Activated CD8-positive, alpha-beta memory T cell treated with anti-CD3 and anti-CD28 coated beads for 4 hours (primary cell): ENCODE measurements around the gene PLTP.
A peak's percentile ranks its signal among the peaks of the same experiment; 100 is the strongest.

Experiments used
- DNase-seq, 2 donors: peaks; one replicate each; pipeline ENCODE4 v3.0.0-alpha.2; 2020; ENCODE audit warnings: low read depth in 2 of 2

The PLTP gene

GRCh38 chr20:45898285-45898684 is 13.7 kb downstream of the PLTP start:
- no peak for DNase-seq

GRCh38 chr20:45897692-45898091 is 14.3 kb downstream of the PLTP start:
- DNase-seq: no peak

DNA sequence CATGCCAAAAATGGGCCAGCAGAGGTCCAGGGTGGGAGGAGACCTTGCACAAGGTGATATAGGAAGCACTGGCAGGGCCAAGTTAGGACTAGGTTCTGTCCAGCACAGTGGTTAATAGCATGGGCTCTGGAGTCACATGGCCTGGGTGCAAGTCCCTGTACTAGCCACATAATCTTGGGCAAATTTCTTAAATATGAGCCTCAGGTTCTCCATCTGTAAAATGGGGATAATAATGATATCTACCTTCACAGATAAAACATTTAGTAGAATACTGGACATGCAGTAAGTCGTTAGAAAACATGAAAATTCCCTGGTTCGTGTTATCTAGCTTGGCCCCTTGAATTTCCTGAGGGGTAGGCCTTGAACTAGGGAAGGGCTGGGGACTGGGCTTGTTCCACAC is 14.7 kb downstream of the PLTP start:
- no peak for DNase-seq

- no peak for DNase-seq
Measured at GRCh38 chr20:45896641-45897161, 15.3 kb downstream of the PLTP start.

DNA sequence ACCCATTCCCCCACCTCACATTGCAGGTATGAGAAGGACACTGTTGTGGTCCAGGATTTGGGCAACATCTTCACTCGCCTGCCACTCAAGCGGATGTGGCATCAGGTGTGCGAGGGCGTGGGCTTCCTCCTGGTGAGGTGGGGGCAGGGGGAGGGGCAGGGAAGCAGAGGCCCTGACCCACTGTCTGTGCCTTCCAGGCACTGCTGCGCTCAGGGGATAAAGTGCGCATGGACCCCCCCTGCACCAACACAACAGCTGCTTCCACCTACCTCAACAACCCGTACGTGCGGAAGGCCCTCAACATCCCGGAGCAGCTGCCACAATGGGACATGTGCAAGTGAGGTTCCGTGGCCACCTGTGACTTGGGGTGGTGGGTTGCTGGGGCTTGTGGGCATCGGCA is 17.2 kb downstream of the PLTP start:
- no peak for DNase-seq

- no peak for DNase-seq
Measured at GRCh38 chr20:45893831-45894230, 18.1 kb downstream of the PLTP start.

DNA sequence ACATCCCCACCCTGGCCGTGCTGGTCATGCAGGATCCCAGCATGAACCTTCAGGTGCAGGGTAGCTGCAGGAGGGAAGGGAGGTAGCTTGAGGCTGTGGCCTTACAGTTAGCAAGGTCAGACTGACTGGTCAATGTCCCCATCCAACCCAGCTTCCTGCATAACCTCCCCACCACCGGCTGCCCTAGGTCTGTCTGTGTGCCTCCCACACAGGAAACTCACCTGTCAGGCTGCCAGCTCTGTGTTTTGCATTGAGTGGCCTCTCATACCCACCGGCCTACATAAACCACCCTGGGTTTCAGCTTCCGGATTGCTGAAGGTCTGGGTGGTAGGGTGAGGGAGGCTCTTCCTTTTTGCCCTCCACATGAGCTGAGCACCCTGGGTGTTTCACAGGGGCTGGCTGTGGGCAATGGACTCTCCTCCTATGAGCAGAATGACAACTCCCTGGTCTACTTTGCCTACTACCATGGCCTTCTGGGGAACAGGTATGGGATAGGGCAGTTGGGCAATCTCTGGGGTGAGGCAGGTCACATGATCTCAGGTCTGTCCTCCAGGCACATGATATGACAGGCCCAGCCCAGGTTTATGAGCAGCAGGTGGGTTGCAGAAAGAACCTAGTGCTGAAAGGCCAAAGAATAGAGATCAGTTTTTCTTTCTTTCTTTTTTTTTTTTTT is 19.0 kb downstream of the PLTP start:
- DNase-seq: no peak

DNA sequence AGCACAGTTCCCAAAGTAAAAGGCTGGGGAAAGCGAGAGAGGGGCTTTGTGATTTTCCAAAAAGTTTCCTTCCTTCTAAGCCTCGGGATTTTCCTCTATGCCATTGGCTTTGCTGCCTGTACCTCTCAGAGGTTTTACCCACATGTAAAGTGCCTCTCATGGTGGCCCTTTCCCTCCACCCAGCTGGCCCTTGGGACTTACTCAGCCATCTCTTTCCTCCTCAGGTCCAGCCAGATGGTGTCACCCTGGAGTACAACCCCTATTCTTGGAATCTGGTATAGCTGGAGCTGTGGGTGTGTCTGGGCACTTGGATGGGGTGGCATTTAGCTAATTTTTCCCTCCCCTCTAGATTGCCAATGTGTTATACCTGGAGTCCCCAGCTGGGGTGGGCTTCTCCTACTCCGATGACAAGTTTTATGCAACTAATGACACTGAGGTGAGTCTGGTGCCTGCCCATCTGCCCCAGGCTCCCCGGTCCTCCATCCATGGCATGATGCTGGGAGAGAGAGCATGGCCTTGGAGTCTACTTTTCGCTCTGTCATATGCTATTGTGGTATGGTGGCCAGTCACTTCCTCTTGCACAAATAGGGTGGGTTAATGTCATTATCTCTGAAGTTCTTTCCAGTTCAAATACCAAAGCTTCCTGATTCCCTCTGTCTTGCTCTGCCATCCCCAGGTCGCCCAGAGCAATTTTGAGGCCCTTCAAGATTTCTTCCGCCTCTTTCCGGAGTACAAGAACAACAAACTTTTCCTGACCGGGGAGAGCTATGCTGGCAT is 19.7 kb downstream of the PLTP start:
- no peak for DNase-seq

- DNase-seq: peak; percentile 72 to 75
Measured at GRCh38 chr20:45890985-45891983, 20.7 kb downstream of the PLTP start, which contains the start of the genes CTSA and NEURL2. Gene CTSA, plus strand, starts transcription at chr20:45891335. Its CDS starts 234 bp downstream, at chr20:45891569. Gene NEURL2, minus strand, starts transcription at chr20:45891208. Its CDS starts 217 bp downstream, at chr20:45890991.

GRCh38 chr20:45890077-45890984 is 21.6 kb downstream of the PLTP start:
- DNase-seq: no peak

DNA sequence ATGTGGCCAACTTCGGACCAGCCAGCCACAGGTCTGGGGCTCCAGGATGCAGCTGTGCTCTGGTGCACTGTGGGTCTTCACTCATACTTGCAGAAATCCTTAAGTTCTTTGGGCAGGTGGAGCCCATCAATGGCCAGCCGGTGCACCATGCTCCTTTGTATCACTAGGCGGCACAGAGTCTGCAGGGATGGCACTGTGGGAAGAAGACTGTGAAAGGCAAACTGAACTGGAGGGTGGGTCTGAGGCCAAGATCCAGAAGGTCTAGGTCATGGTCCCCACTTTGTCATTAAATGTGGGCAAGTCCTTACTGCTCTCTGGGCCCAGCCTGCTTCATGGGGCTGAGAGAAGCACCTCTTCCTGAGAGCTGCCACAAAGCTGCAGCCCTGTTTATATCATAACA is 23.3 kb downstream of the PLTP start:
- DNase-seq: no peak

DNA sequence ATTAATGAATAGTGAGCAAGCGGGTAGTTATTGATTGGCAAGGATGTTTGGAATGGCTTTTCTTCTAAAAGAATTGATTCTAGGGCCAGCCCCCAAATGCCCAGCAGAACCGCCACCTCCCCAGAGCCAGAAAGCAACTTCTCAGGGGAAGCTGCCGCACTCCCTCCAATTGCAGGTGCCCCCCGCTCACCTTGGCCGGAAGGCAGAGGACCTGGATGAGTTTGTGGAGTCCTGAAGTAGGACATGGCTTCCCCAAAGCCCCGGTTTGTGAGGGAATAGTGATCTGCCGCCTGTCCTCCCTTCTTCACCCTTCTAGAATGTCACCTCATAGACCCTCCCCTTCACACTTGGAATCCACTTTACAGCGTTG is 24.6 kb downstream of the PLTP start, which contains the start of gene SPATA25:
SPATA25 (minus strand) TSS at position 277 of the 370 bp plus-strand sequence; CDS start at position 245, 32 bp downstream.
- no peak for DNase-seq

- DNase-seq: no peak
Measured at GRCh38 chr20:45886590-45887345, 25.2 kb downstream of the PLTP start.

- DNase-seq: no peak
Measured at GRCh38 chr20:45883100-45883469, 28.9 kb downstream of the PLTP start.

DNA sequence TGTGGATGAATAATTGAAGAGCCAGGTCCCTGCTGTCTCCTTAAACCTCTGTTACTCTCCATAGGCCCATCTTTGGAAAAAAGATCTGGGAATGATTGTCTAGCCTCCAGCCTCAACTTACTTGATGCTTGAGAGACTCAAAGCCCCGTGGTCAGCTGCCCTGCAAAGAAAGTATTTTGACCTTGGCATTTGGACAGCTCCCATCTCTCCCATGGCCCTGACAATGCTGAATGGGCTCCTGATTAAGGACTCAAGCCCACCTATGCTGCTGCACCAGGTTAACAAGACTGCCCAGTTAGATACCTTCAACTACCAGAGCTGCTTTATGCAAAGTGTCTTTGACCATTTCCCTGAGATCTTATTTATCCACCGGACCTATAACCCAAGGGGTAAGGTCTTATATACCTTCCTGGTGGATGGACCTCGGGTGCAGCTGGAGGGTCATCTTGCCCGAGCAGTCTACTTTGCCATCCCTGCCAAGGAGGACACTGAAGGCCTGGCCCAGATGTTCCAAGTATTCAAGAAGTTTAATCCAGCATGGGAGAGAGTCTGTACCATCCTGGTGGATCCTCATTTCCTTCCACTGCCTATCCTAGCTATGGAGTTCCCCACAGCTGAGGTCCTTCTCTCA is 29.4 kb downstream of the PLTP start:
- DNase-seq: no peak

- DNase-seq: peak; percentile 95 to 96
Measured at GRCh38 chr20:45880988-45881788, 30.8 kb downstream of the PLTP start, which contains the start of gene ZSWIM1. Gene ZSWIM1, plus strand, starts transcription at chr20:45881227. Its CDS starts 1,366 bp downstream, at chr20:45882593.

GRCh38 chr20:45878076-45878761 is 33.7 kb downstream of the PLTP start:
- no peak for DNase-seq

DNA sequence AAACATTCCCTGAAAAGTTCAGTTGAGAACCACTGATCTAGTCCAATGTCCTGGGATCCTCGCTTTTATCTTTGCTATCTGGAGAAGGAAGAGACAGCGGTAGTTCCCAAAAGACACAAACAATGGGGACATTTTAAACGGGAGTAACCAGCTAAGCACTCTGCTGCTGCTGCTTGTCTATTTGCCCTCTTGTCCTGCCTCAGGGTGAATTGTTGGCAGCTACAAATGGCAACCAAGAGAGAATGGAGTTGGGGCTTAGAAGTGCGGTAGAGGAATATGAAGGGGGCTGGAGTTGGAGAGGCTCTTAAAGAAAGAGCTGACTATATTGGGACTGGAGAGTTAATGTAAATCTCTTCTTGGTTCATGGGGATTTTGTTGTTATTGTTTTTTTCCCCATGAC is 37.4 kb downstream of the PLTP start:
- no peak for DNase-seq
